Endothelial cell of umbilical vein (primary cell): ENCODE data around the gene DNAJB5.

ENCODE experiments used
- MYC ChIP-seq: IDR thresholded peaks from one replicate; pipeline ENCODE4 v1.6.1; 2011; ENCODE audit warnings: mild to moderate bottlenecking, low read depth, low read length
- POLR2A ChIP-seq: IDR thresholded peaks from 2 replicates; pipeline ENCODE4 v1.6.1; 2012; ENCODE audit warnings: low read depth, mild to moderate bottlenecking, control low read depth, low read length
- POLR2AphosphoS5 ChIP-seq: IDR thresholded peaks from 2 replicates; pipeline ENCODE4 v1.6.1; 2012; ENCODE audit warnings: low read depth, mild to moderate bottlenecking, control low read depth, low read length, moderate library complexity; ENCODE audit not compliant: insufficient read depth
- TF ChIP-seq, protein P1 (sequence below), 2 donors: IDR thresholded peaks; 1 replicate in 1 of 2; 2 replicates in 1 of 2; pipeline ENCODE4 v1.5.1; 2011; ENCODE audit warnings: low read length in 2 of 2, mild to moderate bottlenecking in 2 of 2, moderate library complexity in 2 of 2, control low read depth in 1 of 2, inconsistent platforms in 1 of 2, low read depth in 1 of 2; ENCODE audit not compliant: insufficient read depth in 1 of 2; ENCODE audit errors: extremely low read depth in 1 of 2

DNA sequence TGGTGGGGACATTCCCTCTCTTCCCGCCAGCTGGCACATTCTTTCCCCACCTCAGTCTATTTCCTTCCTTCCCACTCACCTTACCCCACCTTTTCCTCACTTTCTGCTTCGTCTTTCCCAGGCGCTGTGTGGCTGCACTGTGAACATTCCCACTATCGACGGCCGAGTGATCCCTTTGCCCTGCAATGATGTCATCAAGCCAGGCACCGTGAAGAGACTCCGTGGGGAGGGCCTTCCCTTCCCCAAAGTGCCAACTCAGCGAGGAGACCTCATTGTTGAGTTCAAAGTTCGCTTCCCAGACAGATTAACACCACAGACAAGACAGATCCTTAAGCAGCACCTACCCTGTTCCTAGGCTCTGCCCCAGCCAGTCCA is 7.3 kb downstream of the DNAJB5 start:
- TF ChIP-seq, protein P1, sequence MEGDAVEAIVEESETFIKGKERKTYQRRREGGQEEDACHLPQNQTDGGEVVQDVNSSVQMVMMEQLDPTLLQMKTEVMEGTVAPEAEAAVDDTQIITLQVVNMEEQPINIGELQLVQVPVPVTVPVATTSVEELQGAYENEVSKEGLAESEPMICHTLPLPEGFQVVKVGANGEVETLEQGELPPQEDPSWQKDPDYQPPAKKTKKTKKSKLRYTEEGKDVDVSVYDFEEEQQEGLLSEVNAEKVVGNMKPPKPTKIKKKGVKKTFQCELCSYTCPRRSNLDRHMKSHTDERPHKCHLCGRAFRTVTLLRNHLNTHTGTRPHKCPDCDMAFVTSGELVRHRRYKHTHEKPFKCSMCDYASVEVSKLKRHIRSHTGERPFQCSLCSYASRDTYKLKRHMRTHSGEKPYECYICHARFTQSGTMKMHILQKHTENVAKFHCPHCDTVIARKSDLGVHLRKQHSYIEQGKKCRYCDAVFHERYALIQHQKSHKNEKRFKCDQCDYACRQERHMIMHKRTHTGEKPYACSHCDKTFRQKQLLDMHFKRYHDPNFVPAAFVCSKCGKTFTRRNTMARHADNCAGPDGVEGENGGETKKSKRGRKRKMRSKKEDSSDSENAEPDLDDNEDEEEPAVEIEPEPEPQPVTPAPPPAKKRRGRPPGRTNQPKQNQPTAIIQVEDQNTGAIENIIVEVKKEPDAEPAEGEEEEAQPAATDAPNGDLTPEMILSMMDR (IDR thresholded peaks at IDR 0.05; ENCODE audit: extremely low read depth in 1 of 2, insufficient read depth in 1 of 2, low read depth in 1 of 2, low read length in 2 of 2): no peak
- no peak for TF ChIP-seq POLR2AphosphoS5
- TF ChIP-seq MYC: no peak
- no peak for TF ChIP-seq POLR2A
